Measurements from ENCODE around the gene RFPL3.
"Not testable (repeated sequence)": the region's sequence is repeated elsewhere in the genome, so short reads cannot be mapped to it uniquely, and the experiment has no call there.

RFPL3 gene

DNA sequence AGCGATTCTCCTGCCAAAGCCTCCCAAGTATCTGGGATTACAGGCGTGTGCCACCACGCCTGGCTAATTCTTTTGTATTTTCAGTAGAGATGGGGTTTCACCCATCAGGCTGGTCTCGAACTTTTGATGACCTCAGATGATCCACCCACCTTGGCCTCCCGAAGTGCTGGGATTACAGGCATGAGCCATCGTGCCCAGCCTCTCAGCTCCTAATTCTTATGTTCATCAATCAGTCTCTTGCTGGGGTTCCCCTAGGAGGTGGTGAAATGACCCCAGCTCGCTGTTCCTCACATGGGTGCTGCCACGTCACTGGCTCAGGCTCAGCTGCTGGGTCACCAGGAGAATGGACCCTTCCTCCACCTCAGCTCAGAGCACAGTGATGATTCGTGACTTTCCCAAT lies at the start of gene RFPL3:
Gene RFPL3 (plus strand): TSS at position 301 of the 400 bp plus-strand sequence. CDS start 205 bp downstream, outside the sequence.
- H3K4me3 ChIP-seq, H3K9ac ChIP-seq, H3K27me3 ChIP-seq, H3K4me2 ChIP-seq, H4K20me1 ChIP-seq, H3K4me1 ChIP-seq, H3K27ac ChIP-seq, H3K36me3 ChIP-seq: not testable (repeated sequence)
- H3K9me3 ChIP-seq (replicated peaks in 1 of 11) = peaks cover 0 to 26% (median 18%) of the 10 kb centered on the region in 11 experiments; a peak in 17 of 22 replicates

DNA sequence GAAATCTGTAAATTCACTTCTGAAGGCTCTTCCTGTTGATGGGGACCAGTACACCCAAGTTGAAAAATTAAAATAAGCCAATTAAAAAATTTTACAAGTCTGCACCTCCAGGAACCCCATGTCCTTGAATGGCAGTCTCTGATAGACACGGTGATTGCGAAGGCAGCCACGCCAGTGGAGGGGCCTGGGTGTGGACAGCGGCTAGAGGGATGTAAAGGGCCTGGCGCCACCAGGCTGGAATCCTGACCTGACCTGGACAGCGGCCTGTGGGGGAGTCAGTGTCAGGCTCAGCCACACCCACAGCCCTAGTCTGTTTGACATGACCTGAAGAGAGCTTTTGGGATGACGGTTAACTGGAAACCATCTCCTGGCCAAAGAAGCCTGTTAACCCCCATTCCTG lies 49.5 kb upstream of the RFPL3 start:
- no peak for TF ChIP-seq Cebpa-rat (IDR thresholded peaks at IDR 0.05)
- Histone ChIP-seq H3K4me3 (no peak overlapping the region), H3K27me3 (no peaks in the 10 kb centered on the region), H3K9me3 (replicated peaks in 1 of 11) (no peaks in the 10 kb centered on the region), H3K9ac (no peak overlapping the region), H3K36me3 (no peaks in the 10 kb centered on the region), H4K20me1 (no peaks in the 10 kb centered on the region), H3K27ac (no peak overlapping the region), H3K4me1 (peaks cover 0 to 38% (median 16%) of the 10 kb centered on the region in 10 experiments; a peak in 14 of 20 replicates), H3K4me2 (no peak overlapping the region)

DNA sequence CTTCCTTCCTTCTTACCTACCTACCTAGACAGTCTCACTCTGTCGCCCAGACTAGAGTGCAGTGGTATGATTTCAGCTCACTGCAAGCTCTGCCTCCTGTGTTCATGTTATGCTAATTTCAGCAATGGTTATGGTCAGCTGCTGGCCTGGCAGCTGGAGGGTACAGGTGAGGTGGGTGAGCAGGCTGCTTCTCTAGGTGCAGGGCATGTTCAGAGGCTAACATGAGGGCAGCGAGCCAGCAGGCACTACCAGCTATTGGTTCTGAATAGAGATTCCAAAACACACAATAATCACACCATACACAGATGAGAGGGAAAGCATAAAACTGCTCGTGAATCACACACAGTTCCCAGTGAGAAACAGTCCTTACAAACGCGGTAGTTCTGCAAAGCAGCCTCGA lies 48.7 kb upstream of the RFPL3 start:
- no peaks in the 10 kb centered on the region for H3K27me3 ChIP-seq
- peaks cover 0 to 38% (median 16%) of the 10 kb centered on the region in 10 experiments; a peak in 14 of 20 replicates for H3K4me1 ChIP-seq
- no peak overlapping the region for H3K27ac ChIP-seq
- H3K9me3 ChIP-seq (replicated peaks in 1 of 11) = no peaks in the 10 kb centered on the region
- no peak overlapping the region for H3K9ac ChIP-seq
- H3K36me3 ChIP-seq = no peaks in the 10 kb centered on the region
- no peak overlapping the region for H3K4me3 ChIP-seq
- H4K20me1 ChIP-seq = no peaks in the 10 kb centered on the region
- H3K4me2 ChIP-seq = peak overlapping the region in 6 of 11 experiments; percentile 41 to 78 (median 76); a peak in 10 of 22 replicates
- TF ChIP-seq Cebpa-rat (IDR thresholded peaks at IDR 0.05) = no peak

DNA sequence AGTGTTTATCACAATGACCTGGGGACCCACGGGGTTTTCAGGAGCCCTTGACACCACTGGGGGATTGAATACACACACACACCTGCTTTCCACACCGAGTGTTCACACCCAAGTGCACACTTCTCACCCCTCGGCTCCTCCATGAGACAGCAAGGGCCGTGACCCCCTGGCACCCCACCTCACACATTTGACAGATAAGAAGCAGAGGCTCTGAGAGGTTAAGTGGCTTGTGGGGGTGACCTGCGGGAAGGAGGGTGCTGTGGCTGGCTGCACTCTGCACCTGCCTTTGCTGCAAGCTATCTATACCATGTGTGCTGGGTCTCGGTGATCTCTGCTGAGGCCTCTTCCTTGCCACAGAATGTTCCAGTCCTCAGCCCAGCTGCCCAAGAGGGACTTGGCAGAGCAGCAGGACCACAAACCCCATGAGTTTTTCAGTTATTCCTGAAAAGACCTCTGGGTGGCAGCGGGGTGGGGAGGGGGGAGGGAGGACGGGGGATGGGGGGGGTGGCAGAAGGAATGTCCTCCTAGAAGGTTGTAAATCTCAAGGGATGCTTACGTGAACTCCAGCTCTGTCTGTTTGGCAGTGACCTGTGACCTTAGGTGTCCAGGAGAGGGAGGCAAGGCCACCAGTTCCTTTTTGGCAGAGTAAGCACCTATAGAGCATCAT lies 47.9 kb upstream of the RFPL3 start:
- Histone ChIP-seq H3K36me3 (no peaks in the 10 kb centered on the region), H3K9me3 (replicated peaks in 1 of 11) (no peaks in the 10 kb centered on the region), H3K27ac (no peak overlapping the region), H4K20me1 (no peaks in the 10 kb centered on the region), H3K4me2 (peak overlapping the region in 8 of 11 experiments; percentile 43 to 78 (median 70); a peak in 15 of 22 replicates), H3K4me3 (no peak overlapping the region), H3K9ac (no peak overlapping the region), H3K4me1 (peaks cover 0 to 38% (median 16%) of the 10 kb centered on the region in 10 experiments; a peak in 14 of 20 replicates), H3K27me3 (no peaks in the 10 kb centered on the region)
- no peak for TF ChIP-seq Cebpa-rat (IDR thresholded peaks at IDR 0.05)

GRCh38 chr22:32310777-32311176 lies 46.9 kb upstream of the RFPL3 start:
- Histone ChIP-seq H3K4me2 (peak overlapping the region in 7 of 11 experiments; percentile 33 to 78 (median 64); a peak in 10 of 22 replicates), H3K27ac (no peak overlapping the region), H3K4me3 (no peak overlapping the region), H3K9ac (no peak overlapping the region), H3K9me3 (replicated peaks in 1 of 11) (no peaks in the 10 kb centered on the region), H3K36me3 (no peaks in the 10 kb centered on the region), H4K20me1 (no peaks in the 10 kb centered on the region), H3K4me1 (peaks cover 0 to 38% (median 16%) of the 10 kb centered on the region in 10 experiments; a peak in 14 of 20 replicates), H3K27me3 (no peaks in the 10 kb centered on the region)
- no peak for TF ChIP-seq Cebpa-rat (IDR thresholded peaks at IDR 0.05)

DNA sequence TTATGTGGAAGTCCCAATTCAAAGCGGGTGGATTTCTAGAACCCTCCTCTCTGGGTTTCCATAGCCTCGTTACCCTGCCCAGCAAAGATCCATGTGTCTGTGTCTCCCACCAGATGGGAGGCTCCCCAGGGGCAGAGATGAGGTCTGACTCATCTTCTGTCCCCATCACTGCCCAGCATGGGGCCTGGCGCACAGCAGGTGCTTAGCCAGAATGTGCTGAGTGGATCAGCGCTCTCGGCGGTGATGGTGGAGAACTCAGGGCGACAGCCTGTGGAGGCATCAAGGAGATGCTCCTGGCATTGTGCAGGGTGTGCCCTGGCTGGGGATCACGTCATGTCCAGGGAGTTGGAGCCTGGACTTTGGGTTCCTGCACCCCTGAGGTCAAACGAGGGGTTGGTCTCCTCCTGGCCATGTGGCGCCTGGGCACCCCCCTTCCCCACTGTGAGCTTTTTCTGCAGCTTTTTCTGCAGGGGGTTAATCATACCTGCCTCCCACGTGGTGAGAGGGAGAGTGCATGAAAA lies 46.1 kb upstream of the RFPL3 start:
- Histone ChIP-seq H3K4me2 (peak overlapping the region in 5 of 11 experiments; percentile 2 to 77 (median 9); a peak in 7 of 22 replicates), H3K27ac (no peak overlapping the region), H3K36me3 (no peaks in the 10 kb centered on the region), H4K20me1 (no peaks in the 10 kb centered on the region), H3K9ac (no peak overlapping the region), H3K4me1 (peaks cover 0 to 38% (median 16%) of the 10 kb centered on the region in 10 experiments; a peak in 14 of 20 replicates), H3K4me3 (no peak overlapping the region), H3K9me3 (replicated peaks in 1 of 11) (no peaks in the 10 kb centered on the region), H3K27me3 (no peaks in the 10 kb centered on the region)
- no peak for TF ChIP-seq Cebpa-rat (IDR thresholded peaks at IDR 0.05)

GRCh38 chr22:32312748-32313147 lies 44.9 kb upstream of the RFPL3 start:
- no peaks in the 10 kb centered on the region for H3K9me3 ChIP-seq (replicated peaks in 1 of 11)
- no peaks in the 10 kb centered on the region for H3K27me3 ChIP-seq
- peaks cover 0 to 38% (median 16%) of the 10 kb centered on the region in 10 experiments; a peak in 14 of 20 replicates for H3K4me1 ChIP-seq
- no peak overlapping the region for H3K4me2 ChIP-seq
- no peaks in the 10 kb centered on the region for H4K20me1 ChIP-seq
- H3K4me3 ChIP-seq = no peak overlapping the region
- H3K27ac ChIP-seq = no peak overlapping the region
- no peak for TF ChIP-seq Cebpa-rat (IDR thresholded peaks at IDR 0.05)
- no peaks in the 10 kb centered on the region for H3K36me3 ChIP-seq
- H3K9ac ChIP-seq = no peak overlapping the region

GRCh38 chr22:32313532-32313931 lies 44.1 kb upstream of the RFPL3 start:
- no peak for TF ChIP-seq Cebpa-rat (IDR thresholded peaks at IDR 0.05)
- Histone ChIP-seq H3K36me3 (no peaks in the 10 kb centered on the region), H3K4me2 (no peak overlapping the region), H3K9ac (no peak overlapping the region), H3K27ac (no peak overlapping the region), H3K4me1 (peaks cover 0 to 37% (median 16%) of the 10 kb centered on the region in 10 experiments; a peak in 14 of 20 replicates), H3K27me3 (no peaks in the 10 kb centered on the region), H3K9me3 (replicated peaks in 1 of 11) (no peaks in the 10 kb centered on the region), H4K20me1 (no peaks in the 10 kb centered on the region), H3K4me3 (no peak overlapping the region)

GRCh38 chr22:32317524-32317923 lies 40.1 kb upstream of the RFPL3 start:
- no peak overlapping the region for H3K9ac ChIP-seq
- H3K4me2 ChIP-seq = no peak overlapping the region
- no peaks in the 10 kb centered on the region for H4K20me1 ChIP-seq
- no peaks in the 10 kb centered on the region for H3K36me3 ChIP-seq
- peaks cover 0 to 3% (median 0%) of the 10 kb centered on the region in 10 experiments; a peak in 4 of 20 replicates for H3K4me1 ChIP-seq
- no peak for TF ChIP-seq Cebpa-rat (IDR thresholded peaks at IDR 0.05)
- no peak overlapping the region for H3K4me3 ChIP-seq
- H3K27ac ChIP-seq = no peak overlapping the region
- H3K9me3 ChIP-seq (replicated peaks in 1 of 11) = no peaks in the 10 kb centered on the region
- H3K27me3 ChIP-seq = no peaks in the 10 kb centered on the region

DNA sequence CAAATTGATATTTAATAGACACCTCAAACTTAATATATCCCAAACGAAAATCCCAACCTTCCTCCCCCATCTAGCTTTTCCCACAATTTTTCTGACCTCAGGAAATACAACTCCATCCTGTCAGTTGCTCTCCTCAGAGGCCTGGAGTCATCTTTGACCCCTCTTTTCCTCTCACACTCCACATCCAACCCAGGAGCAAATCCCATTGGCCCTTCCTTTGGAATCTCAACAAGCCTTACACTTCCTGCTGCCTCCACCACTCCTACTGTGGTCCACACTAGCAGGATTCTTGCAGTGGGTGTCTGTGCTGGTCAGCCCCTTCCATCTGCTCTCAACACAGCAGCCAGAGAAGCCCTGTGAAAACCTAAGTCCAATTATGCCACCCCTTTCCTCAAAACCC lies 39.3 kb upstream of the RFPL3 start:
- Histone ChIP-seq H3K9me3 (replicated peaks in 1 of 11) (no peaks in the 10 kb centered on the region), H3K4me1 (peaks cover 0 to 9% (median 0%) of the 10 kb centered on the region in 10 experiments; a peak in 4 of 20 replicates), H3K27me3 (no peaks in the 10 kb centered on the region), H4K20me1 (no peaks in the 10 kb centered on the region), H3K27ac (no peak overlapping the region), H3K4me3 (no peak overlapping the region), H3K4me2 (no peak overlapping the region), H3K36me3 (no peaks in the 10 kb centered on the region), H3K9ac (no peak overlapping the region)
- no peak for TF ChIP-seq Cebpa-rat (IDR thresholded peaks at IDR 0.05)

Measured in BLaER1 treated with 17β-estradiol and CSF1 and Interleukin-3, amounts not matched to agents 10 nM and 100 nM (cell line).